HEK293 (cell line): Measurements from ENCODE around the gene MYH2.
A peak's percentile ranks its signal among the peaks of the same experiment; 100 is the strongest.
"Not testable (repeated sequence)": the region's sequence is repeated elsewhere in the genome, so short reads cannot be mapped to it uniquely, and the experiment has no call there.

Source experiments
- CTCF ChIA-PET: fragments of 350-600 bp; formaldehyde crosslinking; extraction: SDS; loops from one replicate; lab custom pipeline; 2021; ENCODE audit warnings: antibody characterized with exemption; lab: Yijun Ruan, JAX
- POLR2A ChIA-PET: fragments of 300-600 bp; formaldehyde crosslinking; extraction: SDS; loops from one replicate; lab custom pipeline; 2020; ENCODE audit warnings: antibody characterized with exemption, inconsistent platforms; lab: Yijun Ruan, JAX
- H3K27ac ChIP-seq: fragments of 200-500 bp; sonication (Bioruptor generic); 2 replicates; pipeline ENCODE4 v1.5.1; 2014; ENCODE audit warnings: low read depth, low read length, control low read depth, inconsistent platforms; ENCODE audit errors: extremely low read depth
- H3K36me3 ChIP-seq, 2 experiments: fragments of 200-500 bp in 1 of 2; sonication (Bioruptor generic) in 1 of 2; 1 replicate in 1 of 2; 2 replicates in 1 of 2; pipeline ENCODE4 v1.5.1; 2014 to 2017; ENCODE audit warnings: inconsistent platforms in 2 of 2, low read length in 2 of 2; ENCODE audit not compliant: control insufficient read depth in 2 of 2, insufficient read depth in 1 of 2
- H3K4me1 ChIP-seq: fragments of 200-500 bp; sonication (Bioruptor generic); 2 replicates; pipeline ENCODE4 v1.5.1; 2014; ENCODE audit warnings: mild to moderate bottlenecking, low read length, inconsistent platforms; ENCODE audit not compliant: control insufficient read depth, insufficient read depth
- H3K4me3 ChIP-seq: 2 replicates; pipeline ENCODE4 v1.5.1; 2011; ENCODE audit warnings: low read depth, mild to moderate bottlenecking, control low read depth, low read length, moderate library complexity
- H3K9me3 ChIP-seq: fragments of 200-500 bp; sonication (Bioruptor generic); 2 replicates; pipeline ENCODE4 v1.5.1; 2014; ENCODE audit warnings: low read depth, low read length, inconsistent platforms; ENCODE audit not compliant: control insufficient read depth, insufficient read depth
- ATF2 ChIP-seq: fragments of 450-650 bp; formaldehyde crosslinking; IDR thresholded peaks from 2 replicates; pipeline ENCODE4 v1.5.1; 2016; ENCODE audit warnings: missing biosample characterization, missing genetic modification characterization, low read depth
- HIC1 ChIP-seq: fragments of 450-650 bp; formaldehyde crosslinking; IDR thresholded peaks from 2 replicates; pipeline ENCODE4 v1.5.1; 2016; ENCODE audit warnings: missing biosample characterization, missing genetic modification characterization
- PATZ1 ChIP-seq: fragments of 450-650 bp; formaldehyde crosslinking; IDR thresholded peaks from 2 replicates; pipeline ENCODE4 v1.5.1; 2016; ENCODE audit warnings: missing biosample characterization, missing genetic modification characterization
- PRDM1 ChIP-seq: fragments of 450-650 bp; formaldehyde crosslinking; IDR thresholded peaks from 2 replicates; pipeline ENCODE4; 2016; ENCODE audit warnings: missing biosample characterization, missing genetic modification characterization
- SETDB1 ChIP-seq: IDR thresholded peaks from one replicate; pipeline ENCODE4 v1.6.1; 2017; ENCODE audit warnings: mild to moderate bottlenecking, low read length, moderate library complexity, mixed read lengths; ENCODE audit not compliant: insufficient read length
- ZBTB26 ChIP-seq: fragments of 450-650 bp; formaldehyde crosslinking; optimal IDR thresholded peaks from 2 replicates; pipeline ENCODE3; 2016; ENCODE audit warnings: missing biosample characterization, mild to moderate bottlenecking, missing genetic modification characterization
- ZEB2 ChIP-seq: fragments of 450-650 bp; formaldehyde crosslinking; IDR thresholded peaks from 2 replicates; pipeline ENCODE4 v1.5.1; 2016; ENCODE audit warnings: missing biosample characterization, missing genetic modification characterization
- ZNF138 ChIP-seq: fragments of 450-650 bp; formaldehyde crosslinking; IDR thresholded peaks from 2 replicates; pipeline ENCODE4 v1.5.1; 2016; ENCODE audit warnings: missing biosample characterization, missing genetic modification characterization, borderline replicate concordance
- ZNF280D ChIP-seq: fragments of 450-650 bp; formaldehyde crosslinking; IDR thresholded peaks from 2 replicates; pipeline ENCODE4 v1.5.1; 2016; ENCODE audit warnings: missing biosample characterization, missing genetic modification characterization
- ZNF529 ChIP-seq: fragments of 450-650 bp; formaldehyde crosslinking; IDR thresholded peaks from 2 replicates; pipeline ENCODE4 v1.5.1; 2017; ENCODE audit warnings: missing genetic modification characterization, missing biosample characterization; ENCODE audit not compliant: insufficient replicate concordance
- ZNF626 ChIP-seq: fragments of 450-650 bp; sonication (Bioruptor Pico); formaldehyde crosslinking; IDR thresholded peaks from 2 replicates; pipeline ENCODE4 v1.5.1; 2018; ENCODE audit warnings: missing biosample characterization, missing genetic modification characterization, inconsistent platforms
- ZNF664 ChIP-seq: fragments of 450-650 bp; formaldehyde crosslinking; IDR thresholded peaks from 2 replicates; pipeline ENCODE4 v1.5.1; 2016; ENCODE audit warnings: missing biosample characterization, missing genetic modification characterization

The MYH2 gene

GRCh38 chr17:10547351-10547750, 2.1 kb downstream of the MYH2 start:
- ChIA-PET POLR2A (no interaction called here), CTCF (interaction anchor here (1.2 kb wide), 1 partner anchor 10 kb away, joined by 3 read pairs; no protein-coding TSS in a partner anchor)
- Histone ChIP-seq H3K36me3 (no peaks in the 10 kb centered on the region), H3K9me3 (no peaks in the 10 kb centered on the region), H3K4me1 (no peaks in the 10 kb centered on the region), H3K4me3 (no peak overlapping the region), H3K27ac (no peak overlapping the region)
- TF ChIP-seq PATZ1 (tag by site-specific recombination), result no peak
- TF ChIP-seq ZBTB26, result no peak
- no peak for TF ChIP-seq ZEB2
- TF ChIP-seq HIC1 (tag by site-specific recombination), result no peak
- no peak for TF ChIP-seq ZNF138 (tag by site-specific recombination)
- no peak for TF ChIP-seq ZNF664 (tag by site-specific recombination)
- no peak for TF ChIP-seq PRDM1

- 0 out of 2 replicates have a peak, but pooled peaks have one; percentile 13 for TF ChIP-seq ATF2
- TF ChIP-seq, all 188 proteins: peak for 1; not testable (repeated sequence) for 187
- POLR2A ChIA-PET, result not testable (repeated sequence)
- CTCF ChIA-PET, result interaction anchor here (0.7 to 1.3 kb wide), 2 partner anchors 25 to 71 kb away, joined by 3 to 8 read pairs; partner anchors contain the start of gene MYH1
Observed at GRCh38 chr17:10543486-10543885, 6.0 kb downstream of the MYH2 start.

GRCh38 chr17:10541179-10541578, 8.3 kb downstream of the MYH2 start:
- H3K4me1 ChIP-seq, H3K4me3 ChIP-seq, H3K27ac ChIP-seq, H3K36me3 ChIP-seq, POLR2A ChIA-PET, H3K9me3 ChIP-seq: not testable (repeated sequence)
- peak; percentile 30 for TF ChIP-seq ZNF529 (tag by site-specific recombination)
- TF ChIP-seq ZNF626 (tag by site-specific recombination), result peak; percentile 74; the same call in 1 of the 2 replicates
- peak; percentile 66; the same call in 1 of the 2 replicates for TF ChIP-seq ZNF280D (tag by site-specific recombination)
- peak; percentile 92 for TF ChIP-seq SETDB1
- TF ChIP-seq, all 188 proteins: peak for 4; not testable (repeated sequence) for 184
- CTCF ChIA-PET, result not testable (repeated sequence)

More at GRCh38 chr17:10543486-10543885, 6.0 kb downstream of the MYH2 start:
- H3K9me3 ChIP-seq, H3K27ac ChIP-seq, H3K4me1 ChIP-seq, H3K4me3 ChIP-seq, H3K36me3 ChIP-seq: not testable (repeated sequence)
